ENCODE data around the gene KTN1.

- TF ChIP-seq CTCF (IDR thresholded peaks at IDR 0.05; ENCODE audit: low read depth, low read length, poor library complexity, severe bottlenecking) (no peak), EZH2phosphoT487 (IDR thresholded peaks at IDR 0.05; ENCODE audit: borderline replicate concordance, low read length) (no peak)
These were observed 110.2 kb downstream of the KTN1 start for GRCh38 chr14:55689981-55690871.

Measured in DOHH2 (cell line).